Cardiac muscle cell (in vitro differentiated cells and primary cell): Measurements from ENCODE around the gene MOBP. TPM values are rescaled to one million over a fixed set of nuclear protein-coding genes. Genes with fewer than 3 reads are reported as not detected.

Experiments used
- DNase-seq, 2 donors: peaks; one replicate each; pipeline versions ENCODE4 v3.0.0 to v3.0.0-alpha.2; 2010 to 2017; ENCODE audit warnings: low read depth in 1 of 2, low spot score in 1 of 2
- H3K27ac ChIP-seq: fragments of 200-600 bp; sonication (generic); 2 replicates; pipeline ENCODE4 v1.5.1; 2016
- H3K27me3 ChIP-seq: fragments of 200-600 bp; sonication (generic); 2 replicates; pipeline ENCODE4 v1.6.0; 2016; ENCODE audit warnings: control low read depth
- H3K36me3 ChIP-seq: fragments of 200-600 bp; sonication (generic); 2 replicates; pipeline ENCODE4 v1.5.1; 2016; ENCODE audit warnings: control low read depth
- H3K4me1 ChIP-seq: fragments of 200-600 bp; sonication (generic); 2 replicates; pipeline ENCODE4 v1.8.1; 2017; ENCODE audit warnings: low read depth, mild to moderate bottlenecking, mixed run types
- H3K4me3 ChIP-seq: fragments of 200-600 bp; sonication (generic); 2 replicates; pipeline ENCODE4 v1.5.1; 2016; ENCODE audit warnings: mild to moderate bottlenecking
- H3K9me3 ChIP-seq: fragments of 200-600 bp; sonication (generic); 2 replicates; pipeline ENCODE4 v1.5.1; 2017; ENCODE audit warnings: low read depth, mild to moderate bottlenecking, control low read depth
- polyA plus RNA-seq: library from polyadenylated mRNA; unstranded; fragments of >200 nt; fragmentation: Nextera tagmentation; extraction: Ambion mirVana; gene quantifications from 2 replicates; pipeline ENCODE4 v1.2.1, GENCODE V29; 2016
- total RNA-seq: library from RNA; depleted of rRNA; stranded (reverse); fragments of >200 nt; gene quantifications from 2 replicates; pipeline ENCODE4 v1.2.3, GENCODE V29; 2016
- TF ChIP-seq, protein P1 (sequence below): IDR thresholded peaks from 2 replicates; pipeline ENCODE4 v1.5.1; 2012; ENCODE audit warnings: low read depth, mild to moderate bottlenecking, low read length

The MOBP gene
- total and polyA plus RNA-seq, 2 experiments from 2014 or later, result not detected

DNA sequence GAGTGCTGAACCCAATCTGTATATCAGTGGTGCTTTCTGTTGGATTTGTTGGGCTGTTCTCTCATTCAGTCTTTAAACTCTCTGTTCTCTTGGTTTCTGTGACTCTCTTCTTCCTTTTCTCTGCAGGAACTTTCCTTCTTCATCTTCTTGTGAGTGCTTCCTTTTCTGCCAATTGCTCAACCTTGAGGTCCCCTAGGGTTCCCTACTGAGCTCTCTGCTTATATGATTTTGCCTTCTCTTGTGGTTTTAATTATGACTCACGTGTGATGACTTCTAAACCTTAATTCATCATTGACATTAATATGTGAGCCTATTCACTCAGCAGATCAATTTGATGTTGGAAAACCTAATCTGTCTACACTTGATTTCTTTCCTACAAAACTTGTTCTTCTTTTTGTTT is 39.4 kb downstream of the MOBP start:
- Histone ChIP-seq H3K27ac (no peak overlapping the region), H3K27me3 (no peaks in the 10 kb centered on the region), H3K9me3 (no peaks in the 10 kb centered on the region), H3K36me3 (no peaks in the 10 kb centered on the region), H3K4me1 (peaks cover 4% of the 10 kb centered on the region), H3K4me3 (no peak overlapping the region)
- DNase-seq, result no peak
- TF ChIP-seq, protein P1, sequence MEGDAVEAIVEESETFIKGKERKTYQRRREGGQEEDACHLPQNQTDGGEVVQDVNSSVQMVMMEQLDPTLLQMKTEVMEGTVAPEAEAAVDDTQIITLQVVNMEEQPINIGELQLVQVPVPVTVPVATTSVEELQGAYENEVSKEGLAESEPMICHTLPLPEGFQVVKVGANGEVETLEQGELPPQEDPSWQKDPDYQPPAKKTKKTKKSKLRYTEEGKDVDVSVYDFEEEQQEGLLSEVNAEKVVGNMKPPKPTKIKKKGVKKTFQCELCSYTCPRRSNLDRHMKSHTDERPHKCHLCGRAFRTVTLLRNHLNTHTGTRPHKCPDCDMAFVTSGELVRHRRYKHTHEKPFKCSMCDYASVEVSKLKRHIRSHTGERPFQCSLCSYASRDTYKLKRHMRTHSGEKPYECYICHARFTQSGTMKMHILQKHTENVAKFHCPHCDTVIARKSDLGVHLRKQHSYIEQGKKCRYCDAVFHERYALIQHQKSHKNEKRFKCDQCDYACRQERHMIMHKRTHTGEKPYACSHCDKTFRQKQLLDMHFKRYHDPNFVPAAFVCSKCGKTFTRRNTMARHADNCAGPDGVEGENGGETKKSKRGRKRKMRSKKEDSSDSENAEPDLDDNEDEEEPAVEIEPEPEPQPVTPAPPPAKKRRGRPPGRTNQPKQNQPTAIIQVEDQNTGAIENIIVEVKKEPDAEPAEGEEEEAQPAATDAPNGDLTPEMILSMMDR, result no peak

DNA sequence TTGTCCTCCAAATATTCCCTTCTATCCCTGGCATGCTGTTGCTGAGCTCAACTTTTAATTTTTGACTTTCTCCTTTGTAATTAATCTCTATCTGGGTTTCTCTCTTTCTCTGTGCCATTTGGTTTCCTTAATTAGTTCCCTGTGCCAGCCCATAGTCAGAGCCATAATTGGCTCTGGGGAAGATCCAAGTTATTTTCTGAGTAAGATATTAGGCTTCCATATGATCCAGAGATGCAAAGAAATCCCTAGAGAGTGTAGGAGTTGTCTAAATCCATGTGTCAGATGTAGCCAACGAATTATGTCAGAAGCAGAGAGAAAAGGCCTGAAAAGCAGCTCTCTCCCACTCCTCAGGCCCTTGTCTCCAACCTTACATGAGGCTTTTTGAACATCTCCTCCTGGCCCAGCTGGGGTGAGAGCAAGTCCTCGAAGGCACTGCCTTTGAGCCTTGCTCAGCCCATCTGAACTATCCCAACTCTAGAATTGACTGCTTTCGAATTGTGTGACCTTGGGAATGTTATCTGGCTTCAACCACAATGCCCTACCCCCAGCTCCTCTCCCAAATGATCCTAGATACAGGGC is 46.4 kb downstream of the MOBP start:
- DNase-seq, result no peak

DNA sequence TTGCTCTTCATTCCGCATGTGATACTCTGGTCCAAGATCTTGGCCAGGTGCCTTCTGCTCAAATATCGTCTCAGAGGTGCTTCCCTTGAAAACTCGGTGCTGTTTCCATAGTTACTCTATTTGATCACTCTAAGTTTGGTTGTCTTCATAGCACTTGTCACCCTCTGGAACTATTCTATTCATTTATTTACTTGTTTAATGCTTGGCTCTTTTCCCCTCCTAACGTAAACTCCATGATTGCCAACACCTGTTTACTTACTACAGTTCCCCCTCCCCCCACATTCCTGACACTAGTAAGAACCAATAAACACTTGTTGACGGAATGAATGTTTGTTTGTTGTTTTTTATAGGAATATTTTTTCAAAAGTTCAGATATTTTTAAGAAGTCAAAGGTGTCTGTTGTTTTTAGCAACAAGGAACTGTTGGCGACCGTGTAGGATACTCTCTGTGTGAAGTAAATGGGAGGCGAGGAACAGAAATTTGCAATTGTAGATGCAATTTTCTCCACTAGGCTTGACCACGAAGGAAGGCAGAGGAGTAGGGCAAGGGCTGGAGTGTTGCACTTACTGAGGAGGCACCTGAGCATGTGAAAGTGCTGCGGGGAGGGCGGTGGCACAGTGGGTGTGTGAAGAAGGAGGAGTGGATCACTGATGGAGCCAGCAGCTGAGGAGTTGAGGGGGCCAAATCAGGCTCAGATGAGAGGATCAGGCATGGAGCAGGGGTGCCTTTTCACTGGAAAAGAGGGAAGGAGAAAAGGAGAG is 48.4 kb downstream of the MOBP start:
- Histone ChIP-seq H3K27ac (no peak overlapping the region), H3K27me3 (no peaks in the 10 kb centered on the region), H3K4me3 (no peak overlapping the region), H3K36me3 (no peaks in the 10 kb centered on the region), H3K9me3 (no peaks in the 10 kb centered on the region), H3K4me1 (no peaks in the 10 kb centered on the region)
- DNase-seq, result no peak
- TF ChIP-seq, protein P1, result no peak

More for the DNA sequence above, 46.4 kb downstream of the MOBP start:
- H3K4me3 ChIP-seq, result no peak overlapping the region
- H3K9me3 ChIP-seq, result no peaks in the 10 kb centered on the region
- TF ChIP-seq, protein P1, result no peak
- H3K27ac ChIP-seq, result no peak overlapping the region
- no peaks in the 10 kb centered on the region for H3K4me1 ChIP-seq
- H3K27me3 ChIP-seq, result no peaks in the 10 kb centered on the region
- no peaks in the 10 kb centered on the region for H3K36me3 ChIP-seq

- TF ChIP-seq, protein P1, result no peak
- no peaks in the 10 kb centered on the region for H3K27me3 ChIP-seq
- no peak overlapping the region for H3K27ac ChIP-seq
- H3K36me3 ChIP-seq, result no peaks in the 10 kb centered on the region
- no peaks in the 10 kb centered on the region for H3K4me1 ChIP-seq
- no peak for DNase-seq
- H3K4me3 ChIP-seq, result no peak overlapping the region
- H3K9me3 ChIP-seq, result no peaks in the 10 kb centered on the region
These were observed 51.6 kb downstream of the MOBP start for GRCh38 chr3:39519103-39519502.

DNA sequence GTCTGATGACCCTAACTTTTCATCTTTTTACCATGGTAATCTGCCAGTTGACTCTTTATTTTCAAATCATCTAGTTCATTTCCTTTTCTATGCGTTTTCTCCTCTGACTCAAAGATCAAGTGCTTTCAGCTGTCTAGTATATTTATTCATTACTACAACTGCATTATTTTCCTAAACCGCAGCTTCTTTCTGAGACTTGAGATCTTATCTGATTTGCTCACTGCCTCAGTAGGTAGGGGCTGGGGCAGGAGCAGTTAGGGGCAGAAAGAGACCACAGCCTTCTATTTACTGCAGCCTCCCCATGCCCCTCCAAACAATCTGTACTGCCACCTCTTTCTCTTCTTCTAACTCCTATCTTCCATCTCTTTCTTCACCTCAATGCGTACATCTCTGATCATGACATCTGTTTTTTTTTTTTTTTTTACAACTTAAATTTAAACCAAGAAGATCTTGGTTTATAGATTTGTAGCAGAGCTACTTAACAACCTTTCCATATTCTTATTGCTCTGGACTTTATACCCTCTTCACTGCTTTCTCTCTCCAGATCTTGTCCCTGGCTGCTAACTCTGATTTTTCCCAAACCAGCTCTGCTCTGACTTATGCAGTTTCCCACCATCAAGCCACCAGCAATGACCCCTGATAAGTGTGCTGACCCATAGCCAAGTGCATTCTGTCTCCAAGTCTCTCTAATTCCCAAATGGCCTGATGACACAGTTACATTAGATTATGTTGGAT is 52.2 kb downstream of the MOBP start:
- Histone ChIP-seq H3K36me3 (no peaks in the 10 kb centered on the region), H3K9me3 (no peaks in the 10 kb centered on the region), H3K27ac (no peak overlapping the region), H3K4me3 (no peak overlapping the region), H3K27me3 (no peaks in the 10 kb centered on the region), H3K4me1 (no peaks in the 10 kb centered on the region)
- no peak for DNase-seq
- TF ChIP-seq, protein P1, result no peak
